ENCODE measurements around the gene SPINK6.
A peak's percentile ranks its signal among the peaks of the same experiment; 100 is the strongest.

The SPINK6 gene

GRCh38 chr5:148230240-148230639 lies 27.4 kb downstream of the SPINK6 start:
- no peak for DNase-seq (ENCODE audit: low read depth)
- TF ChIP-seq CTCF (conservative IDR thresholded peaks at IDR 0.05; ENCODE audit: control insufficient read depth, insufficient read depth, low read depth, low read length): no peak
- H3K4me3 ChIP-seq (ENCODE audit: control insufficient read depth, low read depth, low read length): no peak overlapping the region

GRCh38 chr5:148237785-148238417 lies 35.1 kb downstream of the SPINK6 start:
- no peak overlapping the region for H3K4me3 ChIP-seq (ENCODE audit: control insufficient read depth, low read depth, low read length)
- peak; percentile 3 for DNase-seq (ENCODE audit: low read depth)

GRCh38 chr5:148238418-148238794 lies 35.6 kb downstream of the SPINK6 start, which contains the start of gene MARCOL:
TSS of gene MARCOL (plus strand) at chr5:148238525. CDS start at chr5:148238598, 73 bp downstream.
- TF ChIP-seq CTCF (conservative IDR thresholded peaks at IDR 0.05; ENCODE audit: control insufficient read depth, insufficient read depth, low read depth, low read length): no peak
- H3K4me3 ChIP-seq (ENCODE audit: control insufficient read depth, low read depth, low read length): no peak within 1 kb of the TSS
- DNase-seq (ENCODE audit: low read depth): no peak

More at GRCh38 chr5:148237785-148238417, 35.1 kb downstream of the SPINK6 start:
- TF ChIP-seq CTCF (conservative IDR thresholded peaks at IDR 0.05; ENCODE audit: control insufficient read depth, insufficient read depth, low read depth, low read length): no peak

- no peak overlapping the region for H3K4me3 ChIP-seq (ENCODE audit: control insufficient read depth, low read depth, low read length)
- TF ChIP-seq CTCF (conservative IDR thresholded peaks at IDR 0.05; ENCODE audit: control insufficient read depth, insufficient read depth, low read depth, low read length): no peak
- no peak for DNase-seq (ENCODE audit: low read depth)
Measured at GRCh38 chr5:148248894-148249293, 46.1 kb downstream of the SPINK6 start.

- TF ChIP-seq CTCF (conservative IDR thresholded peaks at IDR 0.05; ENCODE audit: control insufficient read depth, insufficient read depth, low read depth, low read length): no peak
- DNase-seq (ENCODE audit: low read depth): no peak
- H3K4me3 ChIP-seq (ENCODE audit: control insufficient read depth, low read depth, low read length): no peak overlapping the region
Measured at GRCh38 chr5:148255456-148255855, 52.6 kb downstream of the SPINK6 start.

- no peak for TF ChIP-seq CTCF (conservative IDR thresholded peaks at IDR 0.05; ENCODE audit: control insufficient read depth, insufficient read depth, low read depth, low read length)
- no peak overlapping the region for H3K4me3 ChIP-seq (ENCODE audit: control insufficient read depth, low read depth, low read length)
- no peak for DNase-seq (ENCODE audit: low read depth)
Measured at GRCh38 chr5:148259288-148259687, 56.4 kb downstream of the SPINK6 start.
